Measurements from ENCODE around the gene AKAP6. TPM values are rescaled to one million over a fixed set of nuclear protein-coding genes. Genes with fewer than 3 reads are reported as not detected.
A peak's percentile ranks its signal among the peaks of the same experiment; 100 is the strongest.

Gene AKAP6
- total and polyA plus RNA-seq, 8 donors, result 3.7 to 7.2 (median 6.0) TPM

GRCh38 chr14:32596390-32596789 lies 267.3 kb downstream of the AKAP6 start:
- no peaks in the 10 kb centered on the region for H3K27me3 ChIP-seq
- intact Hi-C loops (cut with DNase I), result no loop called here
- no peak for TF ChIP-seq CTCF (IDR thresholded peaks at IDR 0.05)
- DNase-seq (no peak), ATAC-seq (no peak)
- H3K9me3 ChIP-seq, result no peaks in the 10 kb centered on the region
- no peak overlapping the region for H3K4me3 ChIP-seq
- no peaks in the 10 kb centered on the region for H3K36me3 ChIP-seq
- no peak overlapping the region for H3K27ac ChIP-seq
- no peaks in the 10 kb centered on the region for H3K4me1 ChIP-seq

GRCh38 chr14:32597771-32598170 lies 268.7 kb downstream of the AKAP6 start:
- Histone ChIP-seq H3K36me3 (no peaks in the 10 kb centered on the region), H3K4me3 (no peak overlapping the region), H3K27me3 (no peaks in the 10 kb centered on the region), H3K9me3 (no peaks in the 10 kb centered on the region), H3K4me1 (no peaks in the 10 kb centered on the region), H3K27ac (no peak overlapping the region)
- no peak for TF ChIP-seq CTCF (IDR thresholded peaks at IDR 0.05)
- DNase-seq (no peak), ATAC-seq (no peak)
- intact Hi-C loops (cut with DNase I), result no loop called here

- Histone ChIP-seq H3K4me1 (no peaks in the 10 kb centered on the region), H3K36me3 (no peaks in the 10 kb centered on the region), H3K27me3 (no peaks in the 10 kb centered on the region), H3K9me3 (no peaks in the 10 kb centered on the region), H3K4me3 (no peak overlapping the region), H3K27ac (no peak overlapping the region)
- DNase-seq (no peak), ATAC-seq (no peak)
- no peak for TF ChIP-seq CTCF (IDR thresholded peaks at IDR 0.05)
- intact Hi-C loops (cut with DNase I), result no loop called here
These were observed 272.0 kb downstream of the AKAP6 start for GRCh38 chr14:32601069-32601468.

GRCh38 chr14:32601906-32602305 lies 272.8 kb downstream of the AKAP6 start:
- ATAC-seq (peak; percentile 21), DNase-seq (no peak)
- H3K9me3 ChIP-seq, result no peaks in the 10 kb centered on the region
- no peak overlapping the region for H3K4me3 ChIP-seq
- TF ChIP-seq CTCF (IDR thresholded peaks at IDR 0.05), result no peak
- no peaks in the 10 kb centered on the region for H3K36me3 ChIP-seq
- H3K27me3 ChIP-seq, result no peaks in the 10 kb centered on the region
- H3K4me1 ChIP-seq, result no peaks in the 10 kb centered on the region
- H3K27ac ChIP-seq, result no peak overlapping the region
- intact Hi-C loops (cut with DNase I), result no loop called here

- Histone ChIP-seq H3K27me3 (no peaks in the 10 kb centered on the region), H3K9me3 (no peaks in the 10 kb centered on the region), H3K27ac (no peak overlapping the region), H3K4me1 (no peaks in the 10 kb centered on the region), H3K4me3 (no peak overlapping the region), H3K36me3 (no peaks in the 10 kb centered on the region)
- no peak for DNase-seq
- TF ChIP-seq CTCF (IDR thresholded peaks at IDR 0.05), result no peak
- intact Hi-C loops (cut with DNase I), result no loop called here
- no peak for ATAC-seq
These were observed 273.6 kb downstream of the AKAP6 start for GRCh38 chr14:32602699-32603098.
